ENCODE results near the gene CD4.

The CD4 gene

GRCh38 chr12:6840761-6841515 is 51.6 kb downstream of the CD4 start, which contains the start of gene GNB3:
GNB3 (plus strand) TSS chr12:6840925; CDS start chr12:6841288, 363 bp downstream.
- Histone ChIP-seq H3K27me3 (no peaks in the 10 kb centered on the region), H3K9me3 (no peaks in the 10 kb centered on the region), H3K36me3 (peaks cover 84% of the 10 kb centered on the region), H3K4me3 (ENCODE audit: low read depth, low read length) (no peak within 1 kb of the TSS), H3K4me1 (no peaks in the 10 kb centered on the region)
- no peak for TF ChIP-seq CTCF (IDR thresholded peaks at IDR 0.05; ENCODE audit: low read depth, low read length)
- DNase-seq = no peak

- no peak for TF ChIP-seq CTCF (IDR thresholded peaks at IDR 0.05; ENCODE audit: low read depth, low read length)
- Histone ChIP-seq H3K4me3 (ENCODE audit: low read depth, low read length) (no peak overlapping the region), H3K4me1 (no peaks in the 10 kb centered on the region), H3K27me3 (no peaks in the 10 kb centered on the region), H3K36me3 (peaks cover 86% of the 10 kb centered on the region), H3K9me3 (no peaks in the 10 kb centered on the region)
- no peak for DNase-seq
Measured at GRCh38 chr12:6842075-6842474, 52.7 kb downstream of the CD4 start.

- DNase-seq = no peak
- Histone ChIP-seq H3K9me3 (no peaks in the 10 kb centered on the region), H3K36me3 (peaks cover 83% of the 10 kb centered on the region), H3K27me3 (no peaks in the 10 kb centered on the region), H3K4me3 (ENCODE audit: low read depth, low read length) (no peak overlapping the region), H3K4me1 (no peaks in the 10 kb centered on the region)
- 0 out of 2 replicates have a peak, but pooled peaks have one; percentile 6 for TF ChIP-seq CTCF (IDR thresholded peaks at IDR 0.05; ENCODE audit: low read depth, low read length)
Measured at GRCh38 chr12:6843118-6843902, 54.0 kb downstream of the CD4 start.

GRCh38 chr12:6845395-6845794 is 56.1 kb downstream of the CD4 start:
- TF ChIP-seq CTCF (IDR thresholded peaks at IDR 0.05; ENCODE audit: low read depth, low read length) = no peak
- Histone ChIP-seq H3K36me3 (peaks cover 85% of the 10 kb centered on the region), H3K9me3 (no peaks in the 10 kb centered on the region), H3K4me3 (ENCODE audit: low read depth, low read length) (no peak overlapping the region), H3K4me1 (no peaks in the 10 kb centered on the region), H3K27me3 (no peaks in the 10 kb centered on the region)
- no peak for DNase-seq

- no peaks in the 10 kb centered on the region for H3K4me1 ChIP-seq
- H3K9me3 ChIP-seq = no peaks in the 10 kb centered on the region
- TF ChIP-seq CTCF (IDR thresholded peaks at IDR 0.05; ENCODE audit: low read depth, low read length) = no peak
- DNase-seq = no peak
- no peaks in the 10 kb centered on the region for H3K27me3 ChIP-seq
- H3K4me3 ChIP-seq (ENCODE audit: low read depth, low read length) = no peak overlapping the region
- H3K36me3 ChIP-seq = peaks cover 79% of the 10 kb centered on the region
Measured at GRCh38 chr12:6846316-6846869, 57.1 kb downstream of the CD4 start.
